ENCODE data around the gene GALK1.

GALK1 gene

GRCh38 chr17:75743625-75744206, 21.3 kb downstream of the GALK1 start:
- no peak for ATAC-seq
- TF ChIP-seq PPARA (CRISPR knock-in tag; IDR thresholded peaks at IDR 0.05; ENCODE audit: borderline replicate concordance) (no peak), POU6F1 (CRISPR knock-in tag; IDR thresholded peaks at IDR 0.05; ENCODE audit: borderline replicate concordance, low read depth) (no peak), ZNF565 (CRISPR knock-in tag; conservative IDR thresholded peaks at IDR 0.05; ENCODE audit: low read depth) (no peak), ZFP3 (CRISPR knock-in tag; IDR thresholded peaks at IDR 0.05) (no peak), TOX (CRISPR knock-in tag; IDR thresholded peaks at IDR 0.05; ENCODE audit: borderline replicate concordance) (no peak), CSRNP3 (CRISPR knock-in tag; IDR thresholded peaks at IDR 0.05) (no peak), GLIS3 (CRISPR knock-in tag; IDR thresholded peaks at IDR 0.05) (no peak), RARB (CRISPR knock-in tag; IDR thresholded peaks at IDR 0.05) (no peak), ZNF8 (CRISPR knock-in tag; IDR thresholded peaks at IDR 0.05) (no peak), ZFP30 (CRISPR knock-in tag; IDR thresholded peaks at IDR 0.05) (no peak), OSR1 (CRISPR knock-in tag; IDR thresholded peaks at IDR 0.05) (no peak), ESRRG (CRISPR knock-in tag; IDR thresholded peaks at IDR 0.05) (no peak), PATZ1 (CRISPR knock-in tag; IDR thresholded peaks at IDR 0.05; ENCODE audit: borderline replicate concordance) (no peak), CREB5 (CRISPR knock-in tag; IDR thresholded peaks at IDR 0.05; ENCODE audit: low read depth) (no peak), ZNF70 (CRISPR knock-in tag; IDR thresholded peaks at IDR 0.05) (no peak), ARNTL (CRISPR knock-in tag; IDR thresholded peaks at IDR 0.05; ENCODE audit: borderline replicate concordance, low read depth) (no peak), TSHZ2 (CRISPR knock-in tag; IDR thresholded peaks at IDR 0.05) (no peak), ISL1 (CRISPR knock-in tag; IDR thresholded peaks at IDR 0.05) (no peak), TCF4 (CRISPR knock-in tag; IDR thresholded peaks at IDR 0.05; ENCODE audit: borderline replicate concordance) (no peak)

GRCh38 chr17:75742337-75742736, 22.7 kb downstream of the GALK1 start:
- ATAC-seq = no peak
- TF ChIP-seq TSHZ2 (CRISPR knock-in tag; IDR thresholded peaks at IDR 0.05) (no peak), TCF4 (CRISPR knock-in tag; IDR thresholded peaks at IDR 0.05; ENCODE audit: borderline replicate concordance) (no peak), ZFP30 (CRISPR knock-in tag; IDR thresholded peaks at IDR 0.05) (no peak), PPARA (CRISPR knock-in tag; IDR thresholded peaks at IDR 0.05; ENCODE audit: borderline replicate concordance) (no peak), OSR1 (CRISPR knock-in tag; IDR thresholded peaks at IDR 0.05) (no peak), ESRRG (CRISPR knock-in tag; IDR thresholded peaks at IDR 0.05) (no peak), CSRNP3 (CRISPR knock-in tag; IDR thresholded peaks at IDR 0.05) (no peak), ZNF565 (CRISPR knock-in tag; conservative IDR thresholded peaks at IDR 0.05; ENCODE audit: low read depth) (no peak), BACH2 (CRISPR knock-in tag; IDR thresholded peaks at IDR 0.05; ENCODE audit: borderline replicate concordance) (no peak), GLIS3 (CRISPR knock-in tag; IDR thresholded peaks at IDR 0.05) (no peak), CSDC2 (CRISPR knock-in tag; IDR thresholded peaks at IDR 0.05) (no peak), TOX (CRISPR knock-in tag; IDR thresholded peaks at IDR 0.05; ENCODE audit: borderline replicate concordance) (no peak), ZFP3 (CRISPR knock-in tag; IDR thresholded peaks at IDR 0.05) (no peak), ISL1 (CRISPR knock-in tag; IDR thresholded peaks at IDR 0.05) (no peak), PATZ1 (CRISPR knock-in tag; IDR thresholded peaks at IDR 0.05; ENCODE audit: borderline replicate concordance) (no peak), ZC3H10 (CRISPR knock-in tag; IDR thresholded peaks at IDR 0.05) (no peak), SNAI2 (CRISPR knock-in tag; IDR thresholded peaks at IDR 0.05) (no peak)

Data from SK-N-SH treated with all-trans-retinoic acid at 6 μM for 48 hours (cell line).